Measurements from ENCODE around the gene SYT8.
"Not testable (repeated sequence)": the region's sequence is repeated elsewhere in the genome, so short reads cannot be mapped to it uniquely, and the experiment has no call there.

The SYT8 gene

GRCh38 chr11:1796413-1797011 lies 38.3 kb upstream of the SYT8 start:
- Histone ChIP-seq H3K9me2 (ENCODE audit: low read depth, low read length) (no peaks in the 10 kb centered on the region), H2AFZ (ENCODE audit: low read length) (no peak overlapping the region), H3K9ac (ENCODE audit: low read length) (no peak overlapping the region), H3K27me3 (ENCODE audit: insufficient read depth, low read length) (no peaks in the 10 kb centered on the region; the same call in 1 of the 2 replicates), H3K4me2 (ENCODE audit: low read length) (no peak overlapping the region), H4K20me1 (ENCODE audit: insufficient read depth, low read length) (no peaks in the 10 kb centered on the region), H3F3A (ENCODE audit: insufficient read depth, low read length) (no peaks in the 10 kb centered on the region), H3K9me3 (ENCODE audit: low read length) (no peaks in the 10 kb centered on the region), H3K36me3 (ENCODE audit: insufficient read depth, low read length) (no peaks in the 10 kb centered on the region), H3K27ac (ENCODE audit: low read depth, low read length, poor library complexity, severe bottlenecking) (no peak overlapping the region), H3K4me1 (ENCODE audit: insufficient read depth, low read length, severe bottlenecking) (no peaks in the 10 kb centered on the region), H3K79me2 (ENCODE audit: insufficient read depth, low read length) (no peaks in the 10 kb centered on the region), H3K4me3 (ENCODE audit: low read depth, low read length, poor library complexity, severe bottlenecking) (no peak overlapping the region)
- TF ChIP-seq EZH2 (IDR thresholded peaks at IDR 0.05; ENCODE audit: borderline replicate concordance, low read length) = no peak
- no peak for TF ChIP-seq CTCF (IDR thresholded peaks at IDR 0.05; ENCODE audit: low read length)

- Histone ChIP-seq H3K36me3 (ENCODE audit: insufficient read depth, low read length) (no peaks in the 10 kb centered on the region), H3K4me1 (ENCODE audit: insufficient read depth, low read length, severe bottlenecking) (no peaks in the 10 kb centered on the region), H3K9me3 (ENCODE audit: low read length) (no peaks in the 10 kb centered on the region), H4K20me1 (ENCODE audit: insufficient read depth, low read length) (no peaks in the 10 kb centered on the region), H3K4me2 (ENCODE audit: low read length) (no peak overlapping the region), H3K79me2 (ENCODE audit: insufficient read depth, low read length) (no peaks in the 10 kb centered on the region), H3K27me3 (ENCODE audit: insufficient read depth, low read length) (no peaks in the 10 kb centered on the region; the same call in 1 of the 2 replicates), H3K9ac (ENCODE audit: low read length) (no peak overlapping the region), H2AFZ (ENCODE audit: low read length) (no peak overlapping the region), H3K27ac (ENCODE audit: low read depth, low read length, poor library complexity, severe bottlenecking) (no peak overlapping the region), H3K9me2 (ENCODE audit: low read depth, low read length) (no peaks in the 10 kb centered on the region), H3F3A (ENCODE audit: insufficient read depth, low read length) (no peaks in the 10 kb centered on the region), H3K4me3 (ENCODE audit: low read depth, low read length, poor library complexity, severe bottlenecking) (no peak overlapping the region)
- TF ChIP-seq CTCF (IDR thresholded peaks at IDR 0.05; ENCODE audit: low read length) (no peak), EZH2 (IDR thresholded peaks at IDR 0.05; ENCODE audit: borderline replicate concordance, low read length) (no peak)
These were observed 37.2 kb upstream of the SYT8 start for GRCh38 chr11:1797391-1798125.

GRCh38 chr11:1803246-1803645 lies 31.5 kb upstream of the SYT8 start:
- Histone ChIP-seq H3K4me1 (ENCODE audit: insufficient read depth, low read length, severe bottlenecking) (no peaks in the 10 kb centered on the region), H3K27me3 (ENCODE audit: insufficient read depth, low read length) (no peaks in the 10 kb centered on the region), H3F3A (ENCODE audit: insufficient read depth, low read length) (no peaks in the 10 kb centered on the region), H3K9ac (ENCODE audit: low read length) (no peak overlapping the region), H3K9me3 (ENCODE audit: low read length) (no peaks in the 10 kb centered on the region), H2AFZ (ENCODE audit: low read length) (no peak overlapping the region), H4K20me1 (ENCODE audit: insufficient read depth, low read length) (no peaks in the 10 kb centered on the region), H3K9me2 (ENCODE audit: low read depth, low read length) (no peaks in the 10 kb centered on the region), H3K4me3 (ENCODE audit: low read depth, low read length, poor library complexity, severe bottlenecking) (no peak overlapping the region), H3K79me2 (ENCODE audit: insufficient read depth, low read length) (no peaks in the 10 kb centered on the region), H3K27ac (ENCODE audit: low read depth, low read length, poor library complexity, severe bottlenecking) (no peak overlapping the region), H3K4me2 (ENCODE audit: low read length) (no peak overlapping the region), H3K36me3 (ENCODE audit: insufficient read depth, low read length) (no peaks in the 10 kb centered on the region)
- TF ChIP-seq CTCF (IDR thresholded peaks at IDR 0.05; ENCODE audit: low read length) (no peak), EZH2 (IDR thresholded peaks at IDR 0.05; ENCODE audit: borderline replicate concordance, low read length) (no peak)

GRCh38 chr11:1803835-1804519 lies 30.8 kb upstream of the SYT8 start:
- not testable (repeated sequence) for H4K20me1 ChIP-seq (ENCODE audit: insufficient read depth, low read length); H3F3A ChIP-seq (ENCODE audit: insufficient read depth, low read length); H3K9ac ChIP-seq (ENCODE audit: low read length); H2AFZ ChIP-seq (ENCODE audit: low read length); H3K9me3 ChIP-seq (ENCODE audit: low read length); H3K4me1 ChIP-seq (ENCODE audit: insufficient read depth, low read length, severe bottlenecking); H3K9me2 ChIP-seq (ENCODE audit: low read depth, low read length); H3K4me2 ChIP-seq (ENCODE audit: low read length); H3K36me3 ChIP-seq (ENCODE audit: insufficient read depth, low read length); H3K79me2 ChIP-seq (ENCODE audit: insufficient read depth, low read length); H3K27ac ChIP-seq (ENCODE audit: low read depth, low read length, poor library complexity, severe bottlenecking); H3K27me3 ChIP-seq (ENCODE audit: insufficient read depth, low read length); H3K4me3 ChIP-seq (ENCODE audit: low read depth, low read length, poor library complexity, severe bottlenecking)

Measured in OCI-LY1 (cell line).